ENCODE measurements around the gene URB1.

DNA sequence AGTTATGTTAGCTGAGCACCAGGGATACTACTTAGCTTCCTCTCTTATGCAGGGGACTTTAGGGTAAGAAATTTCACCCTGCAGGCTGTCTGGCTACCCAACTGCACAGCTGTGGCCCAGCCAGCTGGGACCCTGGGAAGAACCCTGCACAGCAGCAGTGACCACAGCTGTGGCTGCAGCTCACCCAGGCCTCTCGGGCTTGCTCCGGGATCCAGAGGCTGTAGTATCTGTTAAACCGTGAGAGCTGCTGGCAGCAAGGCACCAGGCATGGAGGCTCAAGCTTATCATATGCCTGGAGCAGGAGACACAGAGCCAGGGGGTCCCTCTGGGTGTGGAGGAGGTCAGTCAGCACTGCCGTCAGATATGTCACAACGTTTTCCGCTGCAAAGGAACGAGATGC is 40.3 kb downstream of the URB1 start:
- no peak for TF ChIP-seq POLR2A (IDR thresholded peaks at IDR 0.05)
- TF ChIP-seq, protein P1, sequence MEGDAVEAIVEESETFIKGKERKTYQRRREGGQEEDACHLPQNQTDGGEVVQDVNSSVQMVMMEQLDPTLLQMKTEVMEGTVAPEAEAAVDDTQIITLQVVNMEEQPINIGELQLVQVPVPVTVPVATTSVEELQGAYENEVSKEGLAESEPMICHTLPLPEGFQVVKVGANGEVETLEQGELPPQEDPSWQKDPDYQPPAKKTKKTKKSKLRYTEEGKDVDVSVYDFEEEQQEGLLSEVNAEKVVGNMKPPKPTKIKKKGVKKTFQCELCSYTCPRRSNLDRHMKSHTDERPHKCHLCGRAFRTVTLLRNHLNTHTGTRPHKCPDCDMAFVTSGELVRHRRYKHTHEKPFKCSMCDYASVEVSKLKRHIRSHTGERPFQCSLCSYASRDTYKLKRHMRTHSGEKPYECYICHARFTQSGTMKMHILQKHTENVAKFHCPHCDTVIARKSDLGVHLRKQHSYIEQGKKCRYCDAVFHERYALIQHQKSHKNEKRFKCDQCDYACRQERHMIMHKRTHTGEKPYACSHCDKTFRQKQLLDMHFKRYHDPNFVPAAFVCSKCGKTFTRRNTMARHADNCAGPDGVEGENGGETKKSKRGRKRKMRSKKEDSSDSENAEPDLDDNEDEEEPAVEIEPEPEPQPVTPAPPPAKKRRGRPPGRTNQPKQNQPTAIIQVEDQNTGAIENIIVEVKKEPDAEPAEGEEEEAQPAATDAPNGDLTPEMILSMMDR (IDR thresholded peaks at IDR 0.05) = no peak
